ENCODE measurements around the gene PARD3B.

DNA sequence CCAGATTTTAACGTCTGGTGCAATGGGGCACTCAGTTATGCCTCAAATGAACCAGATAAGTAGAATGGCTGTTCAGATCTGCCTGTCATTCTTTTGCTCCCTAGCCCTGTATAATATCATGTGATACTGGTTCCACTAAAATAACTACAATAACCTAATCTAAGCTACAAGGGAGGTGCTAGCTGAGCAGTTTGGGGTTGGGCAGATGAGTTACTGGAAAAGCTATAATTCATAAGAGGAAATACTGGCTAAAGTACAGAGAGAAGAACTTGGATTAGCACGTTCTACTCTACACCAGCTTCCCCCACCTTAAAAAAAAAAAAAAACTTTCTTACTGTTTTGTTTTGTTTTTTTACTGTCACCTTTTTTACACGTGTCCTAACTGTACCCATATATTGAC is 953.7 kb downstream of the PARD3B start:
- TF ChIP-seq POLR2A (IDR thresholded peaks at IDR 0.05), result no peak
- TF ChIP-seq, protein P1, sequence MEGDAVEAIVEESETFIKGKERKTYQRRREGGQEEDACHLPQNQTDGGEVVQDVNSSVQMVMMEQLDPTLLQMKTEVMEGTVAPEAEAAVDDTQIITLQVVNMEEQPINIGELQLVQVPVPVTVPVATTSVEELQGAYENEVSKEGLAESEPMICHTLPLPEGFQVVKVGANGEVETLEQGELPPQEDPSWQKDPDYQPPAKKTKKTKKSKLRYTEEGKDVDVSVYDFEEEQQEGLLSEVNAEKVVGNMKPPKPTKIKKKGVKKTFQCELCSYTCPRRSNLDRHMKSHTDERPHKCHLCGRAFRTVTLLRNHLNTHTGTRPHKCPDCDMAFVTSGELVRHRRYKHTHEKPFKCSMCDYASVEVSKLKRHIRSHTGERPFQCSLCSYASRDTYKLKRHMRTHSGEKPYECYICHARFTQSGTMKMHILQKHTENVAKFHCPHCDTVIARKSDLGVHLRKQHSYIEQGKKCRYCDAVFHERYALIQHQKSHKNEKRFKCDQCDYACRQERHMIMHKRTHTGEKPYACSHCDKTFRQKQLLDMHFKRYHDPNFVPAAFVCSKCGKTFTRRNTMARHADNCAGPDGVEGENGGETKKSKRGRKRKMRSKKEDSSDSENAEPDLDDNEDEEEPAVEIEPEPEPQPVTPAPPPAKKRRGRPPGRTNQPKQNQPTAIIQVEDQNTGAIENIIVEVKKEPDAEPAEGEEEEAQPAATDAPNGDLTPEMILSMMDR (IDR thresholded peaks at IDR 0.05), result no peak

Data from transverse colon (tissue), 3 donors.